GM18951 (cell line): Measurements from ENCODE around the gene TACO1.

Source experiments
- POLR2A ChIP-seq: IDR thresholded peaks from 4 replicates; pipeline ENCODE4 v1.6.1; 2011; ENCODE audit warnings: mild to moderate bottlenecking; ENCODE audit not compliant: insufficient read length, insufficient read depth; ENCODE audit errors: extremely low read depth
- in situ Hi-C: fragments of 300-500 bp; cut with MboI; formaldehyde crosslinking; loops from one replicate; pipeline ENCODE4 v1.12.0; 2022; ENCODE audit warnings: low sequenced_read_pairs, mixed read lengths, inconsistent platforms; ENCODE audit not compliant: unreplicated experiment

Gene TACO1

DNA sequence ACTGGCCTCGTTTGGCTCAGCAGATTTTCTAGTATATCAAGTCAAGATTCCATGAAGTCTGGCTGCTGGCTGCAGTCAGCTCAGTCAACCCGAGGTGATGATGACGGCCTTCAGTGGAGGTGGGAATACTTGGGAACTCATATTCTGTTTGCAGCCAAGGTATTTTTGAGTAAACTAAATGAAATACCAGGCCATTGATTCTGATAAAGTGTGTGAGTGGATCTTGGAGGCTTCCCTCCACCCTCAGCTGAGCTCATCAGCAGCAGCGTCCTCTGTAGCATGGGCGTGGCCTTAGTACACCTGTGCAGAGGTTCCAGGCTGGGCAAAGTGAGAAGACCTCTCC, 22.0 kb upstream of the TACO1 start:
- TF ChIP-seq POLR2A = no peak
- in situ Hi-C loops = no loop called here

DNA sequence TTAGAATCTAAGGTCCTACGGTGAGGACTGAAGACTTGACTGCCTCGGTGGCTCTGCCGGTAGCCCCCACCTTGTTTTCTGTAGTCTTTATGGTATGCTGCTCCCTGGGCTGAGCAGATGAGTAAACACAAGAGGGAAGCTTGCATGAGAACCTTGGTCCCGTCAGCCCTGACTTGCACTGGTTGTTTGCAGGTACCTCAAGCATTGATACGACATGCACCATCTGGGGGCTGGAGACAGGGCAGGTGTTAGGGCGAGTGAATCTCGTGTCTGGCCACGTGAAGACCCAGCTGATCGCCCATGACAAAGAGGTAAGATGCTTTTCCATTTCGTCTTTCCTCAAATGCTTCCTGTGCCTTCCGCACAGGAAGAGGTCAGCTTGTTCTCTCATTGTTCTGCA, 21.1 kb upstream of the TACO1 start:
- no peak for TF ChIP-seq POLR2A
- in situ Hi-C loops = no loop called here

GRCh38 chr17:63587770-63588169, 12.9 kb upstream of the TACO1 start:
- TF ChIP-seq POLR2A = no peak

DNA sequence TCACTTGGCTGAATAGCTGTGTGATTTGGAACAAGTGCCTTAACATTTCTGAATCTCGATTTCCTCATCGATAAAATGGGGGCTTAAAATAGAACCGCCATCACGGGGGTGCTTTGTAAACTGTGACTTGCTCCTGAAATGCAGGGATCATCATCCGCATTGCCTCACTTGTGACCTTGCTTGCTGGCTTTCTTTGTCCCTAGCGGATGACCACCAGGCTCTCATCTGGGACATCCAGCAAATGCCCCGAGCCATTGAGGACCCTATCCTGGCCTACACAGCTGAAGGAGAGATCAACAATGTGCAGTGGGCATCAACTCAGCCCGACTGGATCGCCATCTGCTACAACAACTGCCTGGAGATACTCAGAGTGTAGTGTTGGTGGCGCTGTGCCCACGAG, 11.9 kb upstream of the TACO1 start:
- no peak for TF ChIP-seq POLR2A
- in situ Hi-C loops = no loop called here

More at GRCh38 chr17:63587770-63588169, 12.9 kb upstream of the TACO1 start:
- in situ Hi-C loops = no loop called here

GRCh38 chr17:63589646-63590045, 11.0 kb upstream of the TACO1 start:
- TF ChIP-seq POLR2A = no peak
- in situ Hi-C loops = no loop called here

- TF ChIP-seq POLR2A = no peak
- in situ Hi-C loops = no loop called here
Observed at GRCh38 chr17:63592797-63593196, 7.9 kb upstream of the TACO1 start.

DNA sequence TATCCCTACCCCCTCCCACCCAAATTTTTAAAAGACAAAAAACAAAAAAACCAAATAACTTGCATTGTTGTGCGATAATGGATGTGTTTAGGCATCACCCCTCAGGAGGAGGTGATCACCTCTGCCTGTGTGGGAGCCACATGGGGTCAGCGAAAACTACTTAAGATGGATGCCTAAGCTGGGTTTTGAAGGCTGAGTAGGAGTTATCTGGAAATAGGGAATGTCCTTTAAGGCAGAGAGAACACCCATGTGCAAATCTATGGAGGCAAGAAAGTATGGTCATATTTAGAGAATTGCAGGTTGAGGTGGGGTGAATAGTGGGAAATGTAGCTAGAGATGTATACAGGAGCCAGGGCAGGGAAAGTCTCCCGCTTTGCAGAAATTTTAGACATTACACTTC, 5.6 kb upstream of the TACO1 start:
- in situ Hi-C loops = no loop called here
- no peak for TF ChIP-seq POLR2A

GRCh38 chr17:63596856-63597586, 3.7 kb upstream of the TACO1 start:
- TF ChIP-seq POLR2A = no peak
- in situ Hi-C loops = no loop called here

DNA sequence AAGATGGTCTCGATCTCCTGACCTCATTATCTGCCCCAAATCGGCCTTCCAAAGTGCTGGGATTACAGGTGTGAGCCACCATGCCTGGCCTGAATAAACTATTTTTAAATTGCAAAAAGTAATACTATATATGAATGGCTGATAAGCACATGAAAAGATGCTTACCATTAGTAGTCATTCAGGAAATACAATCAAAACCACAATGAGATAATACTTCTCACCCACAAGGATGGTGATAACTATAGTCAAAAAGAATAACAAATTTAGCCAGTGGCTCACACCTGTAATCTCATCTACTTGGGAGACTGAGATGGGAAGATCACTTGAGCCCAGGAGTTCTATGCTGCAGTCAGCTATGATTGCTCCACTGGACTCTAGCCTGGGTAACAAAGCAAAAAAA, 2.4 kb upstream of the TACO1 start:
- in situ Hi-C loops = no loop called here
- TF ChIP-seq POLR2A = no peak

DNA sequence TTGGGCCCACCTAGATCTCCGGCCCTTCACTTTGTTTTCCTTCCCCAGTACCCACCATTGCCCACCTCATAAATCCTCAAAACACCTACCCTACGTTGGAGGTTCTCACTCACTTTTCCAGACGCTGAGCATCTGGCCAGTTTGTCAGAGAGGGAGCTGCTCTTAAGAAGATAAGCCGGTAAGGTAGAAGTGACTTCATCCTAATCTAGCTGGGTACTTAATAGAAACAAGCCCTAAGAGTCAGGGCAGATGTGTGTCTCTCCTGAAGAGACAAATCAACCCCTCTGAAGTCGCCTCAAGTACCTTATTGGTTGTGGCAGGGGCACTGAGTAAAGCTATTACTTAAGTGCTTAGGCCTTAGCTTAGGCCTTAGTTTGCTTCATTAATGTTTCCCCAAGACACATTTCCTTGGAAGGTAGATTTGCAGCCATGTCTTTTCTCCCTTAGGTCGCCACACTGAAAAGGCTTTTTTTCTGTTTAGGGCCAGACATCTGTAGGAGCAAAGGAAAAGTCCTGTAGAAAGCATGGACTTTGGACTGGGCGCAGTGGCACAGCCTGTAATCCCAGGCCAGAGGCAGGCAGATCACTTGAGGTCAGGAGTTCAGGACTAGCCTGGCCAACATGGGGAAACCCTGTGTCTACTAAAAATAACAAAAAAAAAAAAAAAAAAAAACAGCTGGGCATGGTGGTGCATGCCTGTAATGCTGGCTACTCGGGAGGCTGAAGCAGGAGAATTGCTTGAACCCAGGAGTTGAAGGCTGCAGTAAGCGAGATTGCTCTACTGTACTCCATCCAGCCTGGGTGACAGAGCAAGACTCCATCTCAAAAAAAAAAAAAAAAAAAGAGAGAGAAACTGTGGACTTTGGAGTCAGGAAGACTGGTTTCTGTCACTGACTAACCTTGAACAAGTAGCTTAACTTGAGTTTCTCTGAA, 1.0 kb downstream of the TACO1 start:
- no peak for TF ChIP-seq POLR2A
- in situ Hi-C loops = no loop called here

DNA sequence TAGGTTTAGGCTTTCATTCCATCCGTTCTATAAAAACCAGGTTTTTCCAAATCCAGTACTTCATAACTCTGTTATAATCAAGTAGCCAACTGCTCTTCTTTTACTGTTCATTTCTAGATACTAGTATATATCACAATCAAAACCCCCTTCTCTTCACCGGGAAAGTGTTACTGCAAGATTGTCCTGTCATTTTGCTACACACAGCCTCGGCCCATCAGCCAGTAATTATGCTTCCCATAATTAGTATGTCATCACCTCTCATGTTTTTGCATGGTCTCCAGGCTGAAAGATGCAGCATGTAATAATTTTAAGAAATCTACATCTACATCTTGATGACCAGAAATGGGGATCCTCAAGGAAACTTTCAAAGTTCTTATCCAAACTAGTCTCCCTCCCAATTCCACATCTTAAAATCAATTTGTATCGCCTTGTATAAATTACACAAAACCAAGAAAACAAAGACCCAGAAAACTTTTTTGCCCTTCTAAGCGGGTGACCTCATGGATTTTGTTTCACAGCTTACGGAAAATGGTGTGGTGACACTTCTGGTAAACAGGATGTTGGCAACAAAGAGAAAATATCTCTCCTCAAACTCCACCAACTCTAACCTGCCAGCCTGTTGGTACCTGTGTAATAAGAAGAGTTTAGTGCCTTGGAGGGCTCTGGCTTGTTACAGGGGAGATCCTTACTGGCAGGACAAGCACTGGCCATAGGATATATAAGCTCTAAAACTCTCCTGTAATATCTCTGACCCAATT, 9.3 kb downstream of the TACO1 start:
- no peak for TF ChIP-seq POLR2A
- in situ Hi-C loops = loop anchor here (5.0 kb wide), 1 partner anchor 188 kb away; no protein-coding TSS in a partner anchor

GRCh38 chr17:63610854-63611253, 10.2 kb downstream of the TACO1 start:
- in situ Hi-C loops = loop anchor here (5.0 kb wide), 1 partner anchor 189 kb away; no protein-coding TSS in a partner anchor
- no peak for TF ChIP-seq POLR2A

GRCh38 chr17:63611354-63611753, 10.7 kb downstream of the TACO1 start:
- no peak for TF ChIP-seq POLR2A
- in situ Hi-C loops = loop anchor here (5.0 kb wide), 1 partner anchor 189 kb away; no protein-coding TSS in a partner anchor

DNA sequence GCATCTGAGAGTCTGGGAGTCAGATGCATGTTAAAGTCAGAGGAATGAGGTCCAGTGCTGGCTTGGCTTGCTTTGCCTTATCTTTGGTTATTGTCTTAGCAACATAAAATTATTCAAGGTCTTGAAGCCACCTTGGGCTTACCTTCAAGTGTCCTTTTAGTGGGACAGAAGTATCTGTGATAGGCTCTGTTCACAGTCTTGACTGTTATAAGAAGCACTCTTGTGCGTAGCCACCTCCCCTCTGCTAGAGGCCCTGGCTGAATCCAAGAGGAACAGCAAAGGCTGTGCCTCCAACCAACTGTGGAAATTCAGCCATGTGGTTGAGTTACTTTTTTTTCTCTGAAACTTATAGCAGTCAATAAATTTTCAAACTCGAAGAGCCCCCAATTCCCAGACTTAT, 13.0 kb downstream of the TACO1 start:
- in situ Hi-C loops = loop anchor here (5.0 kb wide), 1 partner anchor 191 kb away; no protein-coding TSS in a partner anchor
- TF ChIP-seq POLR2A = no peak
